Measurements from ENCODE around the gene NUP210L. TPM values are rescaled to one million over a fixed set of nuclear protein-coding genes. Genes with fewer than 3 reads are reported as not detected.
"Not testable (repeated sequence)": the region's sequence is repeated elsewhere in the genome, so short reads cannot be mapped to it uniquely, and the experiment has no call there.

The NUP210L gene
- total RNA-seq, 1 donor from 2014 or later = 0.15 TPM

- no peaks in the 10 kb centered on the region for H3K36me3 Mint-ChIP-seq (ENCODE audit: low read depth, unreplicated experiment)
- no peaks in the 10 kb centered on the region for H3K9me3 Mint-ChIP-seq (ENCODE audit: unreplicated experiment)
- H3K4me1 Mint-ChIP-seq (ENCODE audit: unreplicated experiment) = no peaks in the 10 kb centered on the region
- peaks cover 3% of the 10 kb centered on the region for H3K27me3 Mint-ChIP-seq (ENCODE audit: unreplicated experiment)
- no peak for DNase-seq (ENCODE audit: low spot score)
- TF ChIP-seq CTCF (IDR thresholded peaks at IDR 0.05; ENCODE audit: unreplicated experiment) = no peak
- H3K27ac Mint-ChIP-seq (ENCODE audit: unreplicated experiment) = no peak overlapping the region
- no peak overlapping the region for H3K4me3 Mint-ChIP-seq (ENCODE audit: unreplicated experiment)
These were observed 134.9 kb downstream of the NUP210L start for GRCh38 chr1:154019940-154020339.

DNA sequence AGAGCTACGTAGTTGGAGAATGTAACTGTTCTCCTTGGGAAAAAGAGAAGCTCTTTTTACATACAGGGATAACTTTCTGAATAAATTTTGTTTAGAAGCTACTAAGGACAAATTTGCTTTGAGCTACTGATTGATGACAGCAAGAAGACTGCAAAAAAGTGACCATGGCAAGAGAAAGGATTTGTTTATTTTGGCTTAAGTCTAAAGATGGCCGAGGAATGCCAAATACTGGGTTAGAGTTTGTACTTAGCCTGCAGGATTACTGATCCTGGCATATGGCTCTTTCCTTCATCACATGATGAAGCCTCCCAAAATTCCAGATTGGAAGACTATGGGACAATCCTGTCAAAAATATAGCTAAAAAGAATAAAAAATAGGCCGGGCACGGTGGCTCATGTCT lies 135.6 kb downstream of the NUP210L start:
- no peaks in the 10 kb centered on the region for H3K9me3 Mint-ChIP-seq (ENCODE audit: unreplicated experiment)
- peaks cover 3% of the 10 kb centered on the region for H3K27me3 Mint-ChIP-seq (ENCODE audit: unreplicated experiment)
- no peaks in the 10 kb centered on the region for H3K36me3 Mint-ChIP-seq (ENCODE audit: low read depth, unreplicated experiment)
- H3K27ac Mint-ChIP-seq (ENCODE audit: unreplicated experiment) = no peak overlapping the region
- H3K4me3 Mint-ChIP-seq (ENCODE audit: unreplicated experiment) = no peak overlapping the region
- no peak for TF ChIP-seq CTCF (IDR thresholded peaks at IDR 0.05; ENCODE audit: unreplicated experiment)
- DNase-seq (ENCODE audit: low spot score) = no peak
- H3K4me1 Mint-ChIP-seq (ENCODE audit: unreplicated experiment) = no peaks in the 10 kb centered on the region

GRCh38 chr1:154014154-154014907 lies 140.5 kb downstream of the NUP210L start:
- no peaks in the 10 kb centered on the region for H3K36me3 Mint-ChIP-seq (ENCODE audit: low read depth, unreplicated experiment)
- no peak overlapping the region for H3K27ac Mint-ChIP-seq (ENCODE audit: unreplicated experiment)
- no peak overlapping the region for H3K4me3 Mint-ChIP-seq (ENCODE audit: unreplicated experiment)
- peaks cover 3% of the 10 kb centered on the region for H3K27me3 Mint-ChIP-seq (ENCODE audit: unreplicated experiment)
- H3K4me1 Mint-ChIP-seq (ENCODE audit: unreplicated experiment) = no peaks in the 10 kb centered on the region
- DNase-seq (ENCODE audit: low spot score) = no peak
- TF ChIP-seq CTCF (IDR thresholded peaks at IDR 0.05; ENCODE audit: unreplicated experiment) = no peak
- H3K9me3 Mint-ChIP-seq (ENCODE audit: unreplicated experiment) = no peaks in the 10 kb centered on the region

DNA sequence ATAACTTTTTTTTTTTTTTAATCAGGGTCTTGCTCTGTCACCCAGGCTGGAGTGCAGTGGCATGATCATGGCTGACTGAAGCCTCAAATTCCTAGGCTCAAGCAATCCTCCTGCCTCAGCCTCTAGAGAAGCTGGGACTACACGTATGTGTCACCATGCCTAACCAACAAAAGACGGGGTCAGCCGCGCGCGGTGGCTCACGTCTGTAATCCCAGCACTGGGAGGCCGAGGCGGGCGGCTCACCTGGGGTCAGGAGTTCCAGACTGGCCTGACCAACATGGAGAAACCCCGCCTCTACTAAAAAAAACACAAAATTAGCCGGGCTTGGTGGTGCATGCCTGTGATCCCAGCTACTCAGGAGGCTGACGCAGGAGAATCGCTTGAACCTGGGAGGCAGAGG lies 142.3 kb downstream of the NUP210L start:
- H3K36me3 Mint-ChIP-seq (ENCODE audit: low read depth, unreplicated experiment); H3K4me1 Mint-ChIP-seq (ENCODE audit: unreplicated experiment); DNase-seq (ENCODE audit: low spot score); H3K27me3 Mint-ChIP-seq (ENCODE audit: unreplicated experiment); H3K27ac Mint-ChIP-seq (ENCODE audit: unreplicated experiment); H3K9me3 Mint-ChIP-seq (ENCODE audit: unreplicated experiment); H3K4me3 Mint-ChIP-seq (ENCODE audit: unreplicated experiment): not testable (repeated sequence)

DNA sequence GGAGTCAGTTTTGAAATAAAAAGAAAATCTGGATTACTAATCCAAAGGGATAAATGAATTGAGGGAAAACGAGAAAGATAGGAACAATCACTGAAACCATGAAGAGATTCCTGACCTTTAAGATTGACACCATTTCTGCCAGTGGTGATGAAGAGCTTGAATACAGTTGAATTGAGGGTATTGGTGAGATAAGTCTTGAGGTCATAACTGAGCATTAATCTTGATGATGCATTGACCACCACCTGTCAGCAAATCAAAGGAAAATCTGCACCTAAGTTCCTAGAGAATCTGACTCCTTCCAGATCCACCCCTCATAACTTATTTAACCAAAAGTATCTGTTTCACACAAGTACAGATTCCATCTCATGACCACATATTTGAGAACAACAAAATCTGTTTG lies 142.7 kb downstream of the NUP210L start:
- DNase-seq (ENCODE audit: low spot score) = no peak
- Mint-ChIP-seq H3K36me3 (ENCODE audit: low read depth, unreplicated experiment) (no peaks in the 10 kb centered on the region), H3K27me3 (ENCODE audit: unreplicated experiment) (no peaks in the 10 kb centered on the region), H3K4me3 (ENCODE audit: unreplicated experiment) (no peak overlapping the region), H3K27ac (ENCODE audit: unreplicated experiment) (no peak overlapping the region), H3K9me3 (ENCODE audit: unreplicated experiment) (no peaks in the 10 kb centered on the region), H3K4me1 (ENCODE audit: unreplicated experiment) (no peaks in the 10 kb centered on the region)
- no peak for TF ChIP-seq CTCF (IDR thresholded peaks at IDR 0.05; ENCODE audit: unreplicated experiment)
